ENCODE measurements around the gene SPATA1. TPM values are rescaled to one million over a fixed set of nuclear protein-coding genes. Genes with fewer than 3 reads are reported as not detected.

SPATA1 gene
- total and polyA plus RNA-seq, 12 donors, result 0.22 to 2.9 (median 1.5) TPM

DNA sequence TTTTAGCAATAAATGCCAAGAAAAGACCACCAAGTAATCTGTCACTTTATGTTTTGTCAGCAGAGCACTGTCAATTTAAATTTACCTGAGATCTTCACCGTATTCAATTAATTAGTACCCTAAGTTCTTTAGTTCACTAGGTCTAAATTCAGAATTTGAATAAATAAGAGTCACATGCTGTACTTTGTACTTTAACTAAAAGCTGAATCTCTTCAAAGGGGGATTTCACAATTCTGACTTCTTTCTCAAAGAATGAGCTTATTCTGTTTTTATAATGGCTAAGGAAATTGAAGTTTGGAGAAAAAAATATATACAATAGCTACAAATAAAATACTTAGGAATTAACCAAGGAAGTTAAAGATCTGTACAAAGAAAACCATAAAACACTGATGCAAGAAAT lies 2.3 kb downstream of the SPATA1 start:
- Histone ChIP-seq H3K36me3 (peaks cover 0 to 8% (median 0%) of the 10 kb centered on the region in 9 donors), H3K9me3 (peaks cover 0 to 28% (median 5%) of the 10 kb centered on the region in 11 donors), H3K27ac (no peak overlapping the region), H3K27me3 (no peaks in the 10 kb centered on the region), H3K4me1 (peaks cover 0 to 25% (median 18%) of the 10 kb centered on the region in 9 donors), H3K4me3 (no peak overlapping the region)
- ATAC-seq (no peak), DNase-seq (no peak)
- TF ChIP-seq, protein P1, sequence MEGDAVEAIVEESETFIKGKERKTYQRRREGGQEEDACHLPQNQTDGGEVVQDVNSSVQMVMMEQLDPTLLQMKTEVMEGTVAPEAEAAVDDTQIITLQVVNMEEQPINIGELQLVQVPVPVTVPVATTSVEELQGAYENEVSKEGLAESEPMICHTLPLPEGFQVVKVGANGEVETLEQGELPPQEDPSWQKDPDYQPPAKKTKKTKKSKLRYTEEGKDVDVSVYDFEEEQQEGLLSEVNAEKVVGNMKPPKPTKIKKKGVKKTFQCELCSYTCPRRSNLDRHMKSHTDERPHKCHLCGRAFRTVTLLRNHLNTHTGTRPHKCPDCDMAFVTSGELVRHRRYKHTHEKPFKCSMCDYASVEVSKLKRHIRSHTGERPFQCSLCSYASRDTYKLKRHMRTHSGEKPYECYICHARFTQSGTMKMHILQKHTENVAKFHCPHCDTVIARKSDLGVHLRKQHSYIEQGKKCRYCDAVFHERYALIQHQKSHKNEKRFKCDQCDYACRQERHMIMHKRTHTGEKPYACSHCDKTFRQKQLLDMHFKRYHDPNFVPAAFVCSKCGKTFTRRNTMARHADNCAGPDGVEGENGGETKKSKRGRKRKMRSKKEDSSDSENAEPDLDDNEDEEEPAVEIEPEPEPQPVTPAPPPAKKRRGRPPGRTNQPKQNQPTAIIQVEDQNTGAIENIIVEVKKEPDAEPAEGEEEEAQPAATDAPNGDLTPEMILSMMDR (IDR thresholded peaks at IDR 0.05), result no peak
- intact Hi-C loops (cut with DNase I), result loop anchor here in 6 of 10 donors (5.0 to 10.0 kb wide), 5 partner anchors 64 to 114 kb away; partner anchors contain the start of gene CTBS (in 5 of the 6)
- WGBS, 2 donors, result 97 to 98% methylated on average over 1 of the region's 1 CpG

DNA sequence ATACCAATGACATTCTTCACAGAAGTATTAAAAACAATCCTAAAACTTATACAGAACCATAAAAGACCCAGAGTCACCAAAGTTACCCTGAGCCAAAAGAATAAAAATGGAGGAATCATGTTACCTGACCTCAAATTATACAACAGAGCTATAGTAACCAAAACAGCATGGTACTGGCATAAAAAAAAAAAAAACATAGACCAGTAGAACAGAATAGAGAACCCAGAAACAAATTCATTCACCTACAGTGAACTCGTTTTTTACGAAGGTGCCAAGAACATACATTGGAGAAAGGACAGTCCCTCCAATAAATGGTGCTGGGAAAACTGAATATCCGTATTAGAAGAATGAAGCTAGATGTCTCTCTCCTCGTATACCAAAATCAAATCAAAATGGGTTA lies 2.8 kb downstream of the SPATA1 start:
- Histone ChIP-seq H3K4me1 (peaks cover 0 to 19% (median 13%) of the 10 kb centered on the region in 9 donors), H3K27me3 (no peaks in the 10 kb centered on the region), H3K36me3 (peaks cover 0 to 8% (median 0%) of the 10 kb centered on the region in 9 donors), H3K9me3 (peaks cover 0 to 28% (median 5%) of the 10 kb centered on the region in 11 donors), H3K27ac (no peak overlapping the region), H3K4me3 (no peak overlapping the region)
- TF ChIP-seq, protein P1 (IDR thresholded peaks at IDR 0.05), result no peak
- 97 to 98% methylated on average over 4 of the region's 4 CpGs for WGBS, 2 donors
- ATAC-seq (no peak), DNase-seq (no peak)
- intact Hi-C loops (cut with DNase I), result loop anchor here in 6 of 10 donors (5.0 to 10.0 kb wide), 5 partner anchors 63 to 113 kb away; partner anchors contain the start of gene CTBS (in 5 of the 6)

DNA sequence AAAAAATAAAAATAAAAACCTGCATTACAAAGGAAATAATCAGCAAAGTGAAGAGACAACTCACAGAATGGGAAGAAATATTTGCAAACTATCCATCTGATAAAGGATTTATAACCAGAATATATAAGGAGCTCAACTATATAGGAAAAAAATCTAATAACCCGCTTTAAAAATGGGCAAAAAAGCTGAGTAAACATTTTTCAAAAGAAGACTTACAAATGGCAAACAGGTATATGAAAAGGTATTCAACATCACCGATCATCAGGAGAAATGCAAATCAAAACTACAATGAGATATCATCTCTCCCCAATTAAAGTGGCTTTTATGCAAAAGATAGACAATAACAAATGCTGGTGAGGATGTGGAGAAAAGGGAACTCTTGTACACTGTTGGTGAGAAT lies 4.0 kb downstream of the SPATA1 start:
- ATAC-seq (no peak), DNase-seq (no peak)
- H3K4me1 ChIP-seq, result peaks cover 0 to 12% (median 7%) of the 10 kb centered on the region in 9 donors
- no peak overlapping the region for H3K27ac ChIP-seq
- H3K36me3 ChIP-seq, result peaks cover 0 to 8% (median 0%) of the 10 kb centered on the region in 9 donors
- WGBS, 2 donors, result 47 to 99% methylated on average over 2 of the region's 2 CpGs
- no peaks in the 10 kb centered on the region for H3K27me3 ChIP-seq
- H3K4me3 ChIP-seq, result no peak overlapping the region
- peaks cover 0 to 28% (median 5%) of the 10 kb centered on the region in 11 donors for H3K9me3 ChIP-seq
- TF ChIP-seq, protein P1 (IDR thresholded peaks at IDR 0.05), result no peak
- intact Hi-C loops (cut with DNase I), result loop anchor here in 1 of 10 donors (10.0 kb wide), 1 partner anchor 55 kb away; no protein-coding TSS in a partner anchor

DNA sequence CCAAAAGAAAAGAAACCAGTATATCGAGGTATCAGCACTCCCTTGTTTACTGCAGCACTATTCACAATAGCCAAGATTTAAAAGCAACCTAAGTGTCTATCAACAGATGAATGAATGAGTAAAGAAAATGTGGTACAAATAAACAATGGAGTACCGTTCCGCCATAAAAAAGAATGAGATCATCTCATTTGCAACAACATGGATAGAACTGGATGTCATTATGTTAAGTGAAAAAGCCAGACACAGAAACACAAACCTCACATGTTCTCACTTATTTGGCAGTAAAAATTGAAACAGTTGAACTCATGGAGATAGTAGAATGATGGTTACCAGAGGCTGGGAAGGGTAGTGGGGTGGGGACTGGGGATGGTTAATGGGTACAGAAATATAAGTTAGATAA lies 4.5 kb downstream of the SPATA1 start:
- Histone ChIP-seq H3K36me3 (peaks cover 0 to 8% (median 0%) of the 10 kb centered on the region in 9 donors), H3K9me3 (peaks cover 0 to 28% (median 5%) of the 10 kb centered on the region in 11 donors), H3K4me1 (peaks cover 0 to 12% (median 7%) of the 10 kb centered on the region in 9 donors), H3K27ac (no peak overlapping the region), H3K27me3 (no peaks in the 10 kb centered on the region), H3K4me3 (no peak overlapping the region)
- intact Hi-C loops (cut with DNase I), result loop anchor here in 1 of 10 donors (10.0 kb wide), 1 partner anchor 54 kb away; no protein-coding TSS in a partner anchor
- TF ChIP-seq, protein P1 (IDR thresholded peaks at IDR 0.05), result no peak
- ATAC-seq (no peak), DNase-seq (no peak)
- 90 to 92% methylated on average over 3 of the region's 3 CpGs for WGBS, 2 donors
